ENCODE data around the gene MYH9. TPM values are rescaled to one million over a fixed set of nuclear protein-coding genes. Genes with fewer than 3 reads are reported as not detected.

Gene MYH9
- total RNA-seq, 1 experiment from 2014 or later: 653 TPM

- ChIA-PET POLR2A (no interaction called here), CTCF (no interaction called here)
- H3K4me3 Mint-ChIP-seq (ENCODE audit: unreplicated experiment): no peak overlapping the region
Observed at GRCh38 chr22:36406721-36407120, 19.0 kb upstream of the MYH9 start.

DNA sequence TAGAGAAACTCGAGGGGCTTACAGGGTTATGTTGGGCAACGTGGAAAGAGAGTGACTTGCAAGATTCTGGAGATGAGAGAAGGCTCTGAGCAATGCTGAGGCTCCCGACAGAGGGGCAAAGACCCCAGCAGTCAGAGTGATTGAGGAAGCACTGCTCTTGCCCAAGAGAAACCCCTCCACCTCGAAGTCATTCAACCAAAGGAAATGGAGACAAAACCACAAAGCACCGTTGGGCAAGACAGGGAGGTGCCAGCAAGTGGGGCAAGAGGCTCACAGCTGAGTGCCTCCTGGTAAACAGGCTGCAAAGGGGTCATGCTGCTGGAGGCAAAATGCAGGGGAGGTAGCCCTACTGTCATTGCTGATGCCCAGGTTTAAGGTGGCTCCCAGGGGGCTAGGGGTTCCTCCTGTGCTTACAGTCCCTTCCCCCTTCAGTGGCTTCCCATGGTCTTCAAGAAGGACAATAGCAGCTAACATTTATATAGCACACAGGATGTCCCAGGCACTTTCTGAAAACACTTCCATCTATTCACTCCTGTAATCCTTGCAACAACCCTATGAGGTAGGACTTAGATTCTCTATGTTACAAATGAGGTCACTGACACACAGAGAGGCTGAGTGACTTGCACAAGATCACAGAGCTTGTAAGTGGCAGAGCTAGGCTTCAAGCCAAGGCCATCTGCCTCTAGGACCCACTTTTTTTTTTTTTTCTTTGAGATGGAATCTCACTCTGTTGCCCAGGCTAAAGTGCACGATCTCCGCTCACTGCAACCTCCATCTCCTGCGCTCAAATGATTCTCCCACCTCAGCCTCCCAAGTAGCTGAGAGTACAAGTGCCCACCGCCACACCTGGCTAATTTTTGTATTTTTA, 18.1 kb upstream of the MYH9 start:
- CTCF ChIA-PET: interaction anchor here (0.6 kb wide), 1 partner anchor 131 kb away, joined by 5 read pairs; no protein-coding TSS in a partner anchor
- BruUV-seq (replicated peaks): no TSS peak
- peak; percentile 80 for DNase-seq (ENCODE audit: unreplicated experiment)

More at GRCh38 chr22:36406721-36407120, 19.0 kb upstream of the MYH9 start:
- H3K36me3 Mint-ChIP-seq (ENCODE audit: insufficient read depth, unreplicated experiment): no peaks in the 10 kb centered on the region
- intact Hi-C loops (cut with micrococcal nuclease): no loop called here
- no peaks in the 10 kb centered on the region for H3K27me3 Mint-ChIP-seq (ENCODE audit: insufficient read depth, unreplicated experiment)
- peaks cover 26% of the 10 kb centered on the region for H3K4me1 Mint-ChIP-seq (ENCODE audit: insufficient read depth, unreplicated experiment)
- H3K9me3 Mint-ChIP-seq (ENCODE audit: unreplicated experiment): no peaks in the 10 kb centered on the region
- TF ChIP-seq, protein P1, sequence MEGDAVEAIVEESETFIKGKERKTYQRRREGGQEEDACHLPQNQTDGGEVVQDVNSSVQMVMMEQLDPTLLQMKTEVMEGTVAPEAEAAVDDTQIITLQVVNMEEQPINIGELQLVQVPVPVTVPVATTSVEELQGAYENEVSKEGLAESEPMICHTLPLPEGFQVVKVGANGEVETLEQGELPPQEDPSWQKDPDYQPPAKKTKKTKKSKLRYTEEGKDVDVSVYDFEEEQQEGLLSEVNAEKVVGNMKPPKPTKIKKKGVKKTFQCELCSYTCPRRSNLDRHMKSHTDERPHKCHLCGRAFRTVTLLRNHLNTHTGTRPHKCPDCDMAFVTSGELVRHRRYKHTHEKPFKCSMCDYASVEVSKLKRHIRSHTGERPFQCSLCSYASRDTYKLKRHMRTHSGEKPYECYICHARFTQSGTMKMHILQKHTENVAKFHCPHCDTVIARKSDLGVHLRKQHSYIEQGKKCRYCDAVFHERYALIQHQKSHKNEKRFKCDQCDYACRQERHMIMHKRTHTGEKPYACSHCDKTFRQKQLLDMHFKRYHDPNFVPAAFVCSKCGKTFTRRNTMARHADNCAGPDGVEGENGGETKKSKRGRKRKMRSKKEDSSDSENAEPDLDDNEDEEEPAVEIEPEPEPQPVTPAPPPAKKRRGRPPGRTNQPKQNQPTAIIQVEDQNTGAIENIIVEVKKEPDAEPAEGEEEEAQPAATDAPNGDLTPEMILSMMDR (IDR thresholded peaks at IDR 0.05; ENCODE audit: unreplicated experiment): no peak
- BruUV-seq (replicated peaks): no TSS peak
- no peak for DNase-seq (ENCODE audit: unreplicated experiment)
- H3K27ac Mint-ChIP-seq (ENCODE audit: low read depth, unreplicated experiment): no peak overlapping the region

GRCh38 chr22:36405221-36405661, 17.5 kb upstream of the MYH9 start:
- intact Hi-C loops (cut with micrococcal nuclease): no loop called here
- peak overlapping the region; percentile 13 for H3K27ac Mint-ChIP-seq (ENCODE audit: low read depth, unreplicated experiment)
- H3K4me3 Mint-ChIP-seq (ENCODE audit: unreplicated experiment): no peak overlapping the region
- H3K36me3 Mint-ChIP-seq (ENCODE audit: insufficient read depth, unreplicated experiment): no peaks in the 10 kb centered on the region
- BruUV-seq (replicated peaks): no TSS peak
- no peaks in the 10 kb centered on the region for H3K9me3 Mint-ChIP-seq (ENCODE audit: unreplicated experiment)
- no peak for DNase-seq (ENCODE audit: unreplicated experiment)
- CTCF ChIA-PET: interaction anchor here (0.7 kb wide), 1 partner anchor 28 kb away, joined by 3 read pairs; no protein-coding TSS in a partner anchor
- H3K27me3 Mint-ChIP-seq (ENCODE audit: insufficient read depth, unreplicated experiment): no peaks in the 10 kb centered on the region
- POLR2A ChIA-PET: interaction anchor here (1.2 to 1.3 kb wide), 3 partner anchors 10 to 62 kb away, joined by 3 to 5 read pairs (median 3); partner anchors contain the start of gene MYH9
- TF ChIP-seq, protein P1 (IDR thresholded peaks at IDR 0.05; ENCODE audit: unreplicated experiment): no peak
- peaks cover 22% of the 10 kb centered on the region for H3K4me1 Mint-ChIP-seq (ENCODE audit: insufficient read depth, unreplicated experiment)

More for the DNA sequence above, 18.1 kb upstream of the MYH9 start:
- H3K27ac Mint-ChIP-seq (ENCODE audit: low read depth, unreplicated experiment): peak overlapping the region; percentile 13
- H3K9me3 Mint-ChIP-seq (ENCODE audit: unreplicated experiment): no peaks in the 10 kb centered on the region
- intact Hi-C loops (cut with micrococcal nuclease): no loop called here
- no peaks in the 10 kb centered on the region for H3K27me3 Mint-ChIP-seq (ENCODE audit: insufficient read depth, unreplicated experiment)
- POLR2A ChIA-PET: interaction anchor here (1.2 to 1.3 kb wide), 3 partner anchors 10 to 61 kb away, joined by 3 to 5 read pairs (median 3); partner anchors contain the start of gene MYH9
- H3K36me3 Mint-ChIP-seq (ENCODE audit: insufficient read depth, unreplicated experiment): no peaks in the 10 kb centered on the region
- TF ChIP-seq, protein P1 (IDR thresholded peaks at IDR 0.05; ENCODE audit: unreplicated experiment): no peak
- peaks cover 26% of the 10 kb centered on the region for H3K4me1 Mint-ChIP-seq (ENCODE audit: insufficient read depth, unreplicated experiment)
- H3K4me3 Mint-ChIP-seq (ENCODE audit: unreplicated experiment): no peak overlapping the region

GRCh38 chr22:36404446-36404845, 16.7 kb upstream of the MYH9 start:
- no peaks in the 10 kb centered on the region for H3K27me3 Mint-ChIP-seq (ENCODE audit: insufficient read depth, unreplicated experiment)
- no peak overlapping the region for H3K27ac Mint-ChIP-seq (ENCODE audit: low read depth, unreplicated experiment)
- intact Hi-C loops (cut with micrococcal nuclease): no loop called here
- no peak overlapping the region for H3K4me3 Mint-ChIP-seq (ENCODE audit: unreplicated experiment)
- ChIA-PET CTCF (interaction anchor here (0.6 to 0.7 kb wide), 2 partner anchors 27 to 1034 kb away, joined by 3 to 4 read pairs; no protein-coding TSS in a partner anchor), POLR2A (interaction anchor here (1.5 kb wide), 1 partner anchor 17 kb away, joined by 5 read pairs; the partner anchor contains the start of gene MYH9)
- H3K9me3 Mint-ChIP-seq (ENCODE audit: unreplicated experiment): no peaks in the 10 kb centered on the region
- TF ChIP-seq, protein P1 (IDR thresholded peaks at IDR 0.05; ENCODE audit: unreplicated experiment): no peak
- no peak for DNase-seq (ENCODE audit: unreplicated experiment)
- BruUV-seq (replicated peaks): no TSS peak
- H3K36me3 Mint-ChIP-seq (ENCODE audit: insufficient read depth, unreplicated experiment): no peaks in the 10 kb centered on the region
- H3K4me1 Mint-ChIP-seq (ENCODE audit: insufficient read depth, unreplicated experiment): peaks cover 19% of the 10 kb centered on the region

All from MCF 10A (cell line).